Trophoblast cell (in vitro differentiated cells and primary cell): ENCODE results near the gene REV3L. TPM values are rescaled to one million over a fixed set of nuclear protein-coding genes. Genes with fewer than 3 reads are reported as not detected.

Experiments
- DNase-seq, 2 donors: peaks; one replicate each; pipeline ENCODE4 v3.0.0-alpha.2; 2016
- H2AFZ ChIP-seq: 2 replicates; pipeline ENCODE4 v1.6.1; 2013; ENCODE audit warnings: low read length, moderate library complexity, mild to moderate bottlenecking; ENCODE audit not compliant: insufficient read depth, poor library complexity
- H2AK5ac ChIP-seq: 2 replicates; pipeline ENCODE4 v1.6.1; 2013; ENCODE audit warnings: mild to moderate bottlenecking, low read length
- H2BK120ac ChIP-seq: 2 replicates; pipeline ENCODE4 v1.6.1; 2013; ENCODE audit warnings: low read length, mild to moderate bottlenecking, moderate library complexity; ENCODE audit not compliant: insufficient read depth, poor library complexity
- H2BK12ac ChIP-seq: 2 replicates; pipeline ENCODE4 v1.6.1; 2013; ENCODE audit warnings: mild to moderate bottlenecking, low read length, moderate library complexity
- H2BK5ac ChIP-seq: 2 replicates; pipeline ENCODE4 v1.6.1; 2013; ENCODE audit warnings: low read length, low read depth, moderate library complexity, mild to moderate bottlenecking; ENCODE audit not compliant: poor library complexity
- H3K14ac ChIP-seq: 2 replicates; pipeline ENCODE4 v1.6.1; 2013; ENCODE audit warnings: mild to moderate bottlenecking, low read length
- H3K18ac ChIP-seq: 2 replicates; pipeline ENCODE4 v1.6.1; 2013; ENCODE audit warnings: mild to moderate bottlenecking, low read length
- H3K23ac ChIP-seq: 2 replicates; pipeline ENCODE4 v1.6.1; 2013; ENCODE audit warnings: low read length
- H3K27ac ChIP-seq: 2 replicates; pipeline ENCODE4 v1.5.1; 2013; ENCODE audit warnings: low read depth, mild to moderate bottlenecking, inconsistent platforms, low read length, moderate library complexity
- H3K27me3 ChIP-seq: 2 replicates; pipeline ENCODE4 v1.6.1; 2013; ENCODE audit warnings: inconsistent platforms, mild to moderate bottlenecking, low read length, moderate library complexity; ENCODE audit not compliant: insufficient read depth
- H3K36me3 ChIP-seq, 2 experiments: 1 replicate in 1 of 2; 2 replicates in 1 of 2; pipeline ENCODE4 v1.6.1; 2013; ENCODE audit warnings: low read length in 2 of 2, mild to moderate bottlenecking in 2 of 2, moderate library complexity in 1 of 2; ENCODE audit not compliant: insufficient read depth in 2 of 2, control insufficient read depth in 1 of 2
- H3K4ac ChIP-seq: 2 replicates; pipeline ENCODE4 v1.6.1; 2013; ENCODE audit warnings: low read depth, mild to moderate bottlenecking, low read length, moderate library complexity
- H3K4me1 ChIP-seq, 2 experiments: 1 replicate in 1 of 2; 2 replicates in 1 of 2; pipeline ENCODE4 v1.6.1; 2013; ENCODE audit warnings: low read length in 2 of 2, mild to moderate bottlenecking in 2 of 2, moderate library complexity in 1 of 2; ENCODE audit not compliant: insufficient read depth in 2 of 2, control insufficient read depth in 1 of 2
- H3K4me2 ChIP-seq: 2 replicates; pipeline ENCODE4 v1.6.1; 2013; ENCODE audit warnings: inconsistent platforms, mild to moderate bottlenecking, low read length, moderate library complexity
- H3K4me3 ChIP-seq: 2 replicates; pipeline ENCODE4 v1.5.1; 2013; ENCODE audit warnings: mild to moderate bottlenecking, low read depth, low read length, inconsistent platforms
- H3K79me1 ChIP-seq: one replicate; pipeline ENCODE4 v1.6.1; 2013; ENCODE audit warnings: low read length
- H3K79me2 ChIP-seq: 2 replicates; pipeline ENCODE4 v1.6.1; 2013; ENCODE audit warnings: low read length, mild to moderate bottlenecking; ENCODE audit not compliant: control insufficient read depth, insufficient read depth, poor library complexity
- H3K9ac ChIP-seq: 2 replicates; pipeline ENCODE4 v1.6.1; 2013; ENCODE audit warnings: mild to moderate bottlenecking, low read length
- H3K9me3 ChIP-seq: 2 replicates; pipeline ENCODE4 v1.6.1; 2013; ENCODE audit warnings: low read depth, mild to moderate bottlenecking, control low read depth, inconsistent platforms, low read length; ENCODE audit not compliant: insufficient read depth
- H4K12ac ChIP-seq: 2 replicates; pipeline ENCODE4 v1.6.1; 2013; ENCODE audit warnings: low read depth, mild to moderate bottlenecking, low read length, moderate library complexity
- H4K8ac ChIP-seq: 2 replicates; pipeline ENCODE4 v1.6.1; 2013; ENCODE audit warnings: low read depth, mild to moderate bottlenecking, low read length, moderate library complexity
- H4K91ac ChIP-seq: one replicate; pipeline ENCODE4 v1.6.1; 2013; ENCODE audit warnings: low read depth, mild to moderate bottlenecking, low read length, moderate library complexity
- WGBS: extraction: QIAGEN DNeasy Blood & Tissue Kit; methylation state at CpG from one replicate; pipeline ENCODE4 v1.1.7; 2013; ENCODE audit warnings: missing lambda C conversion rate; ENCODE audit not compliant: insufficient read length, insufficient coverage; ENCODE audit errors: extremely low coverage; 5-methylcytosine and 5-hydroxymethylcytosine counted together
- polyA plus RNA-seq: library from polyadenylated mRNA; stranded (reverse); fragments of 200-250 nt; gene quantifications from 2 replicates; pipeline ENCODE4 v1.2.3, GENCODE V29; 2013

REV3L gene
- polyA plus RNA-seq = 8.7 TPM in 2 replicates

GRCh38 chr6:111482959-111483735 is at the start of gene REV3L:
Gene REV3L, minus strand, starts transcription at chr6:111483218. Its CDS starts 330 bp downstream, at chr6:111482888.
- peak within 1 kb of the TSS; percentile 98 for H4K91ac ChIP-seq

GRCh38 chr6:111531185-111531584 is 48.2 kb upstream of the REV3L start:
- Histone ChIP-seq H3K27ac (no peak overlapping the region), H2BK5ac (no peak overlapping the region), H2AFZ (no peak overlapping the region), H3K18ac (no peak overlapping the region), H3K79me2 (no peaks in the 10 kb centered on the region), H4K12ac (no peak overlapping the region), H3K4ac (no peak overlapping the region), H2BK12ac (no peak overlapping the region), H2BK120ac (no peak overlapping the region), H3K36me3 (no peaks in the 10 kb centered on the region), H4K8ac (no peak overlapping the region), H3K9me3 (no peaks in the 10 kb centered on the region), H3K23ac (no peak overlapping the region), H3K4me2 (no peak overlapping the region), H3K4me3 (no peak overlapping the region), H3K9ac (no peak overlapping the region), H3K27me3 (no peaks in the 10 kb centered on the region), H3K4me1 (no peaks in the 10 kb centered on the region), H3K79me1 (no peaks in the 10 kb centered on the region), H4K91ac (no peak overlapping the region), H2AK5ac (no peak overlapping the region), H3K14ac (no peak overlapping the region)
- WGBS = no CpG with 5 or more reads among the region's 5 CpGs
- DNase-seq = no peak

More at GRCh38 chr6:111482959-111483735, at the start of gene REV3L:
- peak within 1 kb of the TSS; percentile 80 for H3K4me2 ChIP-seq
- H2BK5ac ChIP-seq = peak within 1 kb of the TSS; percentile 59
- H2AFZ ChIP-seq = peak within 1 kb of the TSS; percentile 92
- peak within 1 kb of the TSS; percentile 53 for H3K4ac ChIP-seq
- peak within 1 kb of the TSS; percentile 98 for H4K8ac ChIP-seq
- peak within 1 kb of the TSS; percentile 87 for H3K18ac ChIP-seq
- no peaks in the 10 kb centered on the region for H3K27me3 ChIP-seq
- H3K9ac ChIP-seq = peak within 1 kb of the TSS; percentile 87
- H2BK120ac ChIP-seq = peak within 1 kb of the TSS; percentile 98
- H3K4me1 ChIP-seq = no peaks in the 10 kb centered on the region
- WGBS = no CpG with 5 or more reads among the region's 84 CpGs
- H3K23ac ChIP-seq = no peak within 1 kb of the TSS
- peaks cover 24% of the 10 kb centered on the region for H3K79me1 ChIP-seq
- no peaks in the 10 kb centered on the region for H3K9me3 ChIP-seq
- DNase-seq = peak; percentile 89 to 95
- H3K79me2 ChIP-seq = peaks cover 18% of the 10 kb centered on the region
- H3K36me3 ChIP-seq = no peaks in the 10 kb centered on the region
- H4K12ac ChIP-seq = peak within 1 kb of the TSS; percentile 91
- H3K14ac ChIP-seq = peak within 1 kb of the TSS; percentile 98
- H3K4me3 ChIP-seq = peak within 1 kb of the TSS; percentile 94
- peak within 1 kb of the TSS; percentile 59 for H2AK5ac ChIP-seq
- H2BK12ac ChIP-seq = peak within 1 kb of the TSS; percentile 24
- H3K27ac ChIP-seq = peak within 1 kb of the TSS; percentile 98

GRCh38 chr6:111530667-111531066 is 47.6 kb upstream of the REV3L start:
- WGBS = no CpG with 5 or more reads among the region's 8 CpGs
- H2AK5ac ChIP-seq = no peak overlapping the region
- no peak overlapping the region for H3K18ac ChIP-seq
- no peak overlapping the region for H4K91ac ChIP-seq
- no peak overlapping the region for H3K14ac ChIP-seq
- DNase-seq = no peak
- H3K79me1 ChIP-seq = no peaks in the 10 kb centered on the region
- no peak overlapping the region for H3K23ac ChIP-seq
- no peak overlapping the region for H4K8ac ChIP-seq
- no peak overlapping the region for H2BK120ac ChIP-seq
- no peak overlapping the region for H3K27ac ChIP-seq
- H3K9me3 ChIP-seq = no peaks in the 10 kb centered on the region
- H3K27me3 ChIP-seq = no peaks in the 10 kb centered on the region
- no peaks in the 10 kb centered on the region for H3K4me1 ChIP-seq
- H3K4me3 ChIP-seq = no peak overlapping the region
- H4K12ac ChIP-seq = no peak overlapping the region
- no peak overlapping the region for H3K9ac ChIP-seq
- H3K4me2 ChIP-seq = no peak overlapping the region
- no peak overlapping the region for H2BK5ac ChIP-seq
- no peak overlapping the region for H3K4ac ChIP-seq
- no peaks in the 10 kb centered on the region for H3K36me3 ChIP-seq
- H3K79me2 ChIP-seq = no peaks in the 10 kb centered on the region
- H2BK12ac ChIP-seq = no peak overlapping the region
- no peak overlapping the region for H2AFZ ChIP-seq

- no peak overlapping the region for H2BK12ac ChIP-seq
- no peak overlapping the region for H2BK5ac ChIP-seq
- WGBS = no CpG with 5 or more reads among the region's 2 CpGs
- H2AK5ac ChIP-seq = no peak overlapping the region
- no peak overlapping the region for H3K4ac ChIP-seq
- H3K4me1 ChIP-seq = no peaks in the 10 kb centered on the region
- no peak overlapping the region for H2BK120ac ChIP-seq
- H3K23ac ChIP-seq = no peak overlapping the region
- no peak overlapping the region for H4K12ac ChIP-seq
- H4K8ac ChIP-seq = no peak overlapping the region
- no peaks in the 10 kb centered on the region for H3K79me1 ChIP-seq
- H3K36me3 ChIP-seq = no peaks in the 10 kb centered on the region
- H2AFZ ChIP-seq = no peak overlapping the region
- no peak overlapping the region for H3K4me3 ChIP-seq
- H3K18ac ChIP-seq = no peak overlapping the region
- no peak overlapping the region for H3K9ac ChIP-seq
- H4K91ac ChIP-seq = no peak overlapping the region
- DNase-seq = no peak
- no peaks in the 10 kb centered on the region for H3K27me3 ChIP-seq
- H3K14ac ChIP-seq = no peak overlapping the region
- H3K79me2 ChIP-seq = no peaks in the 10 kb centered on the region
- no peak overlapping the region for H3K27ac ChIP-seq
- no peaks in the 10 kb centered on the region for H3K9me3 ChIP-seq
- no peak overlapping the region for H3K4me2 ChIP-seq
Measured at GRCh38 chr6:111530218-111530617, 47.2 kb upstream of the REV3L start.
